HG02759 (cell line): Measurements from ENCODE around the gene NDC1.
"Not testable (repeated sequence)": the region's sequence is repeated elsewhere in the genome, so short reads cannot be mapped to it uniquely, and the experiment has no call there.

Source experiments
- ATAC-seq: cut with Tn5 transposase; IDR thresholded peaks from one replicate; pipeline ENCODE4 v1.9.1; 2021; ENCODE audit warnings: mild to moderate bottlenecking, moderate library complexity; ENCODE audit not compliant: unreplicated experiment

NDC1 gene

DNA sequence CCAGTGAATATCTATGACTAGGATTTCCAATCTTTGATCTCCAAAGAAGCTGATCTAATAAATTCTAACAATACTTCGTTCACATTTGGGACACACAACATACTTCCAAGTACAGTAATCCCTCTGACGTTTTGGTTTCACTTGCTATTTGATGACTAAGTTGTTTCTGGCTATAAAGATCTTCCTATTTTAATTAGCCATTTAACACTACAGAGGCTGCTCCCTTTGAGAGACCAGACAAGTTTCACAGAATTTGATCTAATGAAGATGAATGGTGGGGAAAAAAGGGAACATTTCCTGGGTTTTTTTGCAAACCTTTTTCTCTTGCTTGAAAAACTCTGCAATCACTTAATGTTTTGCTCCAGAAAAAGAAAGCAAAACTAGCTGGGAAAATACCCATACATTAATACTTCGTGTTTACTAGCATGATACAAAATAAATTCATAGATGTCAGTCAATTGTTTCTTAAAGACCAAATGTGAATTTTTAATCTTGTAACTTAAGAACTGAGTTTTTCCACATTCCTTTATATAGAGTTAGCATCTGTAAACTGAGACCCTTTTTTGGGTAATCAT lies 71.2 kb downstream of the NDC1 start:
- no peak for ATAC-seq

DNA sequence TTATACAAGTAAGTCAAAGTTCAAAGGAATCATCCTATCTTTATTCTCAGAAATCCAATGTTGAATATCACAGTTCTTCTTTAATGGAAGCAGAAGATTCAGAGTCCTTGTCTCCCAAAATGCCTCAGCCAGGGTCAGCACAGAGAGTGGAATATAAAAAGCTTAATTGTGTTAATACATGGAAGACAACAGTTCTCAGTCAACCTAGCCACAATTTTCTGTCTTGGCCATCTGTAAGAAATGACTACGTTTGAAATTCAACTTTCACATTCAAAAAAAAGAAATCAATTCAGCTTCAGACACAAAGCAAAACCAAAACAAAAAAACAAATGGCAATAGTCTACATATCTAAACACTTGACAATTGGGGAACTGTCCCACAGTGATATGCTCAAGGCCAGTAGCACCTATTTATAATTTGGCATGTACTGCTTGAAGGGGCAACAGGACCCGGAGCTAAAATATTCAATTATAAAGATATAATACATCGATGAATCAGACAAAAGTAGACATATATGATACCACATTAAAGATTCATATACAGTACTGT lies 71.8 kb downstream of the NDC1 start:
- ATAC-seq = no peak

DNA sequence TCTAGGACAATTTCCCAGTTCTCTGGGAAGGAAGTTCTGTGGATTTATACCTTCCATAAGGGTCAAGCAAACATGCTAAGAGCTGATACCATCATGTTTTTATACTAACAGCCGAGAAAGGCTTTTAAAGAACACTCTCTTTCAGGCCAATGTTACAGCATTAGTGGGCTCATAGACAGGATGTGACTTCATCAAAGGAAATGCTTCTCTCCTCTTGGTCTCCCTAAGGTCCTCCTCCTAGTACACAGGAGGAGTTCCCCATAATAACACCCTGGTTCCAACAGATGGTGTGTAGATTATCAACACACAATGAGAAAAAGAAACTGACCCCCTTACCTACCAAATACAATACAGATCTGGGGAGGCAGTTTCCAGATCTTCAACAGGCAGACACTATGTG lies 72.4 kb downstream of the NDC1 start:
- ATAC-seq = no peak

DNA sequence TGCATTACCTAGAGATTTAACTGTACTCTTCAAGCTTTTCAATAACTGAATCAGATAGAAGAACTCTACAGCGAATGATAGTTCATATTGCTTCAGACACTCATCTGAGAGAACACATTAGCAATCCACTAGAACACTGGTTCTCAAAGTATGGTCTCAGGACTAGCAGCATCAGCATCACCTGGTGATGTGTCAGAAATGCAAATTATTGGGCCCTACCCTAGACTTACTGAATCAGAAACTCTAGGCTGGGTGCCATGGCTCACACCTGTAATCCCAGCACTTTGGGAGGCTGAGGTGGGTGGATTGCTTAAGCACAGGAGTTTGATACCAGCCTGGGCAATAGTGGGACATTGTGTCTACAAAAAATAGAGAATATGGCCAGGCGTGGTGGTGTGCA lies 74.2 kb downstream of the NDC1 start:
- no peak for ATAC-seq

DNA sequence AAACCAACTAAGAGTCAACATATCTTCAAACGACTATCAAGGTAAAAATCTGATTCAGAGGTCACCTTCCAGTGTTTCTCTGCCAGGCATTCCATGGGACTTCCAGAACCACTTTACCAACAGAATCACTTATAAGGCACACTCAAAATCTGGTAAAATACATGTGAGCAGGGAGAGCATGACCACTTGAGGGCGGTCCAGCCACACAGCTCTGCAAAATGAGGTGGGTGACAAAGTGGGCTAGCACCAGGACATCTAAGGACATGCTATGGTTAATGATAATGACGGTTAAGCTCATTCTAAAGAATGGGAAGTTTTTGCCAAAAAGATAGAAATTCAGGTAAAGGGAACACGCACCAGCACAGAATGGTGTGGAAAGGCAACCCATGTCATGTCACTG lies 74.6 kb downstream of the NDC1 start:
- no peak for ATAC-seq

DNA sequence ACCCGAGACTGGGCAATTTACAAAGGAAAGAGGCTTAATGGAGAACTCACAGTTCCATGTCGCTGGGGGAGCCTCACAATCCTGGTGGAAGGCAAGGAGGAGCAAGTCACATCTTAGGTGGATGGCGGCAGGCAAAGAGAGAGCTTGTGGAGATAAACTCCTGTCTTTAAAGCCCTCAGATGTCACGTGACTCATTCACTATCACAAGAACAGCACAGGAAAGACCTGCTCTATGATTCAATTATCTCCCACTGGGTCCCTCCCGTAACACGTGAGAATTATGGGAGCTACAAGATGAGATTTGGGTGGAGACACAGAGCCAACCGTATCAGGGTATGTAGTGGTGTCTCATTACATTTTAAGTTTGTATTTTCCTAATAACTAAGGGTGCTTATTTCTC lies 77.6 kb downstream of the NDC1 start:
- ATAC-seq = not testable (repeated sequence)

DNA sequence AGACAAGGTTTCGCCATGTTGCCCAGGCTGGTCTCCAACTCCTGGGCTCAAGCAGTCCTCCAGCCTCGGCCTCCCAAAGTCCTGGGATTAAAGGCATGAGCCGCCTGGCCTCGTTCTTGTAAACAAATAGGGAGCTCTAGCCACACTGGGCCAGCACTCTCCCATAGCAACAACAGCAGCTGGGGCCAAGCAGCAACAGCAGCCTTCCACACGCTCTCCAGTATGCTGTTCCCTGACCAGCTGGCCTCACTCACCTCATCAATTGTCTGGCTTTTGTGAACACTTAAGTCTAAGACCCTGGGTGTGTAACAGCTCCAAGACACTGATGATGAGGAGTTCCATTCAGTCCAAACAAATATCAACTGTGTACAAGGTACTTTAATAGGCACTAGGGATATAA lies 82.2 kb downstream of the NDC1 start:
- no peak for ATAC-seq

DNA sequence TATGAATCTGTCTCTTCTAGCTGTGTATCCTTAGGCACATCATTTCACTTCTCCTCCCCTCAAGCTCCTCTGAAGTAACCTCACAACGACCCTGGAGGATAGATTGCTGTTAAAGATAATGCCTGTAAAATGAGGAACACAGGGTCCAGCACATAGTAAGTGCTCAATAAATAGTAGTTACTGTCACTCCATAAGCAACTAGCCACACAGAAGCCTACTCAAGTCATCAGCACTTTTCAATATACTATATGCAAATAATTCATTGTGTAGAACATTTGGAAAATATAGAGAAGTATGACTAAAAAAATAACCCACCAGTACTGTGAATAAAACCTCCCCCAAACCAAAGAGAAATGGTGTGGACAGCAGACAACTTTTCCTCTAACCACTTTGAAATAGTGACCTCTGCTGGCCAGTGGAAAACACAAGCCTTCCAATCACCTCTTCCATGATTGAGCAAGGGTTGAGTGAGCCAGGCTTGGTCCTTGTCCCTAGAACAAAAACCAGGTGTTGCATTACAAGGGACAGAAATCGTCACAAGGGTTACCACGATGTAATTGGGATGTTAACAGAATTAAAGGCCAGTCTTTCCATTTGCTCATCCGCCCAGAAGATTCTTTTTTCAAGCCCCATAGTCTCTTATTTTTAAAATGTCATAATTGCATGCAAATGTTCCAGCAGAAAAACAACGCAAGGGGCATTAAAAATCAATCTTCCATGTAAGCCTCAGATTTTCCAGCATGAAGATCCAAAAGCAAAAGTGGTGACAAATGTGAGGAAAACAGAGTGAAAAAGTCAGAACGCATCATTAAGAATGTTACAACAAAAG lies 83.4 kb downstream of the NDC1 start:
- ATAC-seq = no peak

DNA sequence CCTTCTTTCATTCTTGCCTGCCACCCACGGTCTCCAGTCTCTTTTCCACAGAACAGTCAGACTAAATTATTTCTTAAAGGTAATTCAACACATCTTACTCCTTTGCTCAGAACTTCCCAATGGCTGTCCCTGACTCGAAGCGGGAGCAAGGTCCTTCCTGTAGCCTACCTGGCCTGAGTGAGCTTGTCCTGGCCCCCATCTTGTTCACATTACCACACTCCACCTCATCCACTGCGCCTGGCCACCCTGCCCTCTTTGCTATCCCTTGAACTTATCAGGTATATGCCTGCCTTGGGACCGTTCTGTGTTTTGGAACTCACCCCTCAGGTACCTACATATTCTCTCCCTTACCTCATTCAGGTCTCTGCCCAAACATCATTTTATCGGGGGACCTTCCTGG lies 85.8 kb downstream of the NDC1 start:
- no peak for ATAC-seq

DNA sequence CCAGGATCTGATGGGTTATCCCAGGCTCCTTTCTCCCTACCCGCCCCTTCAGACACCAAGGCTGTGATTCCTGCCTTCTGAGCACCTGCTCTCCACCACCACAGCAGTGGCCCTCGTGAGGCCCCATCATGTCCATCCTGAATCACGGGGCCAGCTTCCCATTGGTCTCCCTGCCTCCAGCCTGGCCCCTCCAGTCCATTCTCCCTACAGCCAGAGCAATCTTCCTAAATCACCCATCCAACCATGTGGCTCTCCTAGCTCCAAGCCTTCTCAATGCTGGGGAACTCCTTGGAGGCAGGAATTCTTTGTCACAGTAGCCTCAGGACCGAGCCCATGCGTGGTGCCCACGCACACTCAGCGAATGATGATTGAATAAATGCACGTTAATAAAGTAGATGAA lies 90.3 kb downstream of the NDC1 start:
- no peak for ATAC-seq

DNA sequence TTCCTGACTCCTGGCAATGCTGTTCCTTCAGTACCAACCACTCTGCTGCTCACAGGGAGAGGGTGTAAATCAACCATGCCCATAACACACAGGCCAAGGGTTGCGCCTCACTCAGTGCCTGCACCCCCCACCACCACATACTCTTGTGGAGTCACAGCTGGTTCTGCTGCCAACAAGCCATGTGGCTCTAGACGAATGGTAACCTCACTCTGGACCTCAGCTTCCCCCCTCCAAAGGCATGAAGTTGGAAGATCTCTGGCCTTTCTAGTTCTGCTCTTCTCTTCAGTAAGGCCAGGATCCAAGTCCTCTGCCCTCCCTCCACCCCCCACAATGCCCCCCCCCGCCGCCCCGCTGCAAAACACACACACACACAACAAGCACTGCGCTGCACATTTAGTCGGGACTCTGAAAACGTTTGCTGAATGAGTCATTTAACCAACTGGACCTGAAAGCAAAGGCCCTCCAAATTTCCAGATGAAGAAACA lies 97.4 kb downstream of the NDC1 start:
- no peak for ATAC-seq

DNA sequence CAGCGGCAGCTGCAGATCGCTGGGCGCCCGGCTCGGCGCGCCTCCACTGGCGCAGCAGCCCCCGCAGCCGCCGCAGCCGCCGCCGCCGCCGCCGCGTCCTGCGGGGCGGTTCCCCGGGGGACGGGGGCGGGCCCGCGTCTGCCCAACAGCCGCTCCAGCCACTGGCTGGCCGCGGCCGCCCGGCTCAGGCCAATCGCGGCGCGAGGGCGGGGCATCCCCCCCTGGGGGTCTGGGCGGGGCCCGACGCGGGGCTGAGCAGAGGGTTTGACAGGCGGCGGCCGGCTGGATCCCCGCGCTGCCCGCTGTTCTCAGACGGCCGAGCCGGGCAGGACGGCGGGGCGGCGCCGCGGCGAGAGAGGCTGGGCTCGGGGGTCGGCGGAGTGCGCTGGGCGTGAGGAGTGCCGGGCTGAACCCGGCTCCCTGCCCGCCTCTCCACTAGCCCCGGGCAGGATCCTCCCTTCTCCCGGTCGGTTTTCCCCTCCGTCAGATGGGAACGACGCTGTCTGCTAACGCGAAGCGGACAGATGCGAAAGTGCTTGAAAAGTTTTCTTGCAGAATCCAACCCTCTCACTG lies 98.9 kb downstream of the NDC1 start, which contains the start of gene GLIS1:
GLIS1 (minus strand) TSS at position 56 of the 573 bp plus-strand sequence. CDS start 1,100 bp downstream, outside the sequence.
- ATAC-seq = peak; percentile 98

DNA sequence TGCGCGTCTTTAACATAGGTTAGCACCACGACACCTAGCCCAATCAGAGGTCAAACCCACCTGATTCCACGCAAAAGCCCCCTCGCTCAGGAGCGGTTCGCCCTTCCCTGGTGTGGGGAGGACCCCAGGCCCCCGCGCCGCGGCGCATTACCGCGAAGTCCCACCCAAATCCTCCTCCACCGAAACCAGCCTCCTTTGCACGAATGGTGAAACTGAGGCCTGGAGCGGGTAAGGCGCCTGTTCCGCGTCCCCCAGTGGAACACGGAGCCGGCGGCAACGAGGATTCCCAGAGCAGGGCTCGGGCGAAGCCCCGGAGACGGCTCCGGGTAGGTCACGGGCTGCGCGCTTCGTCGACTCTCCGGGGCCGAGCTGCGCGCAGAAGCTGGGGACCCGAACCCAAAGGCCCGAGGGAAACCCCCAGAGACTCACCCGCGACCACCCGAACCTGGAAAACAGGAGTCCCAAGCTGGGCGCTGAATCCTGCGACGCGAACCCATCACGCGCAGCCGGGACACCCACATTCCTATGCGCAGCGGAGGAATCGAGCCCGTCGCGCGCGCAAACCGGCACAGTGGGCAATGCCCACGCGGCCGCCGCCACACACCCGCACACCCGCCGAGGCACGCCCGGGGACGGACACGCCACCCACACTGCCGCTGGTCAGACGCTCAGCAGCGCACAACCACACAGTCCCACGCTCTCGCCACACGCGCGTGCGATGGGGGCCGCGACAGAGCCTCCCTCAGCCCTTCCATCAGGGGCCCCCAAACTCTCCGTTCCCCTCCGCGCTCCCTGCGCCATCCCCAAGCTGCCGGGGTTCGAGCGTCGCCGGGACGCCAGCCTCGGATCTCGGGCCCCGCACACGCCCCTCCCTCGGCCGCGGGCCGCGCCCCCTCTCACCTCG lies 99.6 kb downstream of the NDC1 start:
- ATAC-seq = no peak

DNA sequence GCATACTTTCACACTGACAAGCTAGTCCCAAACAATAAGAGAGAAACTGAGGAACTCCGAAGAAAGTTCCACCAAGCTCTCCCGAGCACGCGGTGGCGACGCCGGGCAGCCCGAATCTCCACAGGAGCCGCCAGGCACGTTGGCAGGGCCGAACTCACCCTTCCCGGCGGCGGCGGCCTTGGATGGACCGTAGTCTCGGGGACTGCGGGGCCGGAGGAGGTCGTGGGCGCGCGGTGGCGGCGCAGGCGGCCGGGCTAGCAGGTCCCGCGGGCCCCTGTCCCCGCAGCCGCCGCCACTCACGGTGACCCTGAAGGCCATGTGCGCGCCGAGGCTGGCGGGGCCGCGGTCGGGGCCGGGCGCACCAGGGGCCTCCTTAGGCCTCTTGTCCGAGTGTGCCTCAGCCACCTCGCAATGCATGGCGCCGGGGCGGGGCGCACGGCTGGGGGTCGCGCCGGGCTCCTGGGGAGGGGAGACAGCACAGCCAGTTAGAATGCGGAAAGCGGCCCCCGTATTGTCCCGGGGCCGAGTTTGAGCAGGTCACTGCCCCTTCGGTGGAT lies 100.4 kb downstream of the NDC1 start:
- ATAC-seq = no peak

DNA sequence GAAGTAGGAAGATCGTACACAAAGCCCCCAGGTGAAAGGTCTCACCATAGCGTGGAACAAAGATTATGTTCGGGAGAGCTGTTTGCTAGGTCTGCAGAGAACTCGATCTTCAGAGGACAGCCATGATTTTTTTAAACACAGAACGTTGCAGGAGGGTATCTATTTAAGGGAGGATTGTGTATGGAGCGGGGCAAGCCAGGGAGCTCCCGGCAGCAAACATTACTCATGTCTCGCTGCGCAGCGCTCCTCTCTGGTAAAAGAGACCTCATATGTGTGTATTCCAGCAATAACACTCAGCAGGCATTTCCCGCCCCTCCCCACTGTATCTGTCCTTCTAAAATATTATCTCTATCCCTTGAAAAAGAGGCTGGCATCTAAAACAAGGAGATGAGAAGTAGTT lies 101.8 kb downstream of the NDC1 start:
- no peak for ATAC-seq

DNA sequence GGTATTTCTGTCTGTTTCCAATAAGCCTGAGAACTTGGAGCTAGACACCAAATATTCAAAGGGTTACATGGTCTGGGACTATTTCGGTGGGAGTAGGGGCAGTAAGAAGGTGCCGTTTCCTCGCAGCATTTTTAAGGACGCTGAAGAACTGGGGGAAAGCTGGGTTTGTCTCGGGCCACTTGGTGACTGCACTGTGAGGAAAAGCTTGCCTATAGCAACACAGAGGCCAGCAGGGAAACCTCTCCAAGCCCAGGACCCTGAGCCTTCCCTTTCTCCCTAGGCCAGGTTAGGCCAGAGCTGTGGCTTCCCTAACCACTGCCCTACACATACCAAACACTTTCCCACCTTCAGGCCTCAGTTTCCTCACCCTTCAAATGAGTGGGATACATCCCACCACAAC lies 102.4 kb downstream of the NDC1 start:
- no peak for ATAC-seq

DNA sequence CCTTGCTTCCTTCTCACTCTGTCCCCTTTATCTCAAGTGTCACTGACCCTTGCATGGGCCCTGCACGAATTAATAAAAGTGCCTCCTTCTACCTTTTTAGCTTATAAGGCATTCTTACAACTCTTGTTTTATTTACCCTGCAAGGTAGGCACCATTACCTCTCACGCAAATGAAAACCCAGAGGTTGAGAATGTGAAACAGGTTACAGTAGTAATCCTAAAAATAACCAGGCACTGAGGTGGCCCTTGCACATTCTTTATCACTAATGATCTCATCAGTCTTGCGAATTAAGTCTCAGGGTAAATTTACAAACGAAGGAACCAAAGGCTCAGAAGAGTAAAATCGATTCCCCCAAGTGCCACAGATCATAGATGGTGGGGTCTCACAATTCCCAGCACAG lies 102.8 kb downstream of the NDC1 start:
- no peak for ATAC-seq

DNA sequence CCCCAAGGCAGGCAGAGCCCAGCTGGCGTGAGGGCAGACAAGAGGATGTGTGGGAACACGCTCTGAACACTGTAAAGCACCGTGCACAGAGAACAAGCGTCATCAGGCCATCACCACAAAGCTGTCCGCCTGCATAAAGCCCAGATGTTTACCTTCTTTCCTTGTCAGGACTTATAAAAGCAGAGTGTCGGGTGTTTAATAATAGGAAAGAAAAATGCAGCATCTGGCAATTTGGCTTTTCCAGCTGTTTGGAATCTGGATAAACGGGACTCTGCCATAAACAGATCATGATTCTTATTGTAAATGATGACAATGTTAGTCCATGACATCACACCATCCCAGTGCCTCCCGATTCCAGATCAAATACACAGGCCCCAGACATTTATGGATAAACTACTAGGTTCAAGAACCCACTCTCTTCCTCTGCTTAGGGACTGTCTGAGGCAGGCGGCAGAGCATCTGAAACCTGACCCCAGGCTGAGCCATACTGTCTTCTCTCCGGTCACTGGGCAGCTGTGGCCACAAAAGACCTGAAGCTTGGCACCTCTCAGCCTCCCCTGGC lies 103.4 kb downstream of the NDC1 start:
- no peak for ATAC-seq

DNA sequence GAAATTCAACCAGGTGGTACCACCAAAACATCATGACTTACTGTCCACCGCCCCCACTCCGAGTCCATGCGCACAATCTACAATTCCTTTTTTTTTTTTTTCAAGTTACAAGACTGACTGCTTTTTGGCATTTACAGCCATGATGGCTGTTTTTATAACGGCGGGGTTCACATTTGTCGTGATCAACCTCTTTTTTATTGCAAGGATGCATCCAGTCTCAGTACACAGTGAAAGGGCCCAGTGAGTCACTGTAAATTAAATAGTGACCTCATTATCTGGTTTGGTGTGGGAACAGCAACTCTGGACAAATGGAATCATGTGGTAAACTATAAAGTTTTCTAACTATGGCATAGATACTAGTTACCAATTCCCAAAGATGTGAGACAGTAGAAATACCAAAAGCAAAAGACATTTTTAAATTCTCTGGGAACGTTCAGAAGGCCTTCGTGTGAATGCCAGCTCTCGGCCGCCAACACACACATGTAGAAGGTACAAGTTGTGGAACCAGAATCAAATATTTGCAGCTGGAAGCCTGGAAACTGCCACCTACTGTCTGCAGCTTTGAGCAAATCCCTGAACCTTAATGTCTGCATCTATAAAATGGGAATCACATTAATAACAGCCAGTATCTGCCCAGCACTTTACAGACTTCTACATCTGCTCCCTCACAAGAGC lies 104.0 kb downstream of the NDC1 start:
- ATAC-seq = no peak
